Type B pancreatic cell (in vitro differentiated cells): ENCODE measurements around the gene NEO1. TPM values are rescaled to one million over a fixed set of nuclear protein-coding genes. Genes with fewer than 3 reads are reported as not detected.

ENCODE experiments used
- DNase-seq: peaks from one replicate; pipeline ENCODE4 v3.0.0; 2021; ENCODE audit warnings: mixed read lengths; ENCODE audit not compliant: unreplicated experiment; ENCODE audit errors: extremely low spot score
- H3K27ac Mint-ChIP-seq: 2 replicates; pipeline ENCODE4 v1.8.0; 2021; ENCODE audit warnings: mild to moderate bottlenecking, mixed read lengths
- H3K27me3 Mint-ChIP-seq: 2 replicates; pipeline ENCODE4 v1.8.0; 2021; ENCODE audit warnings: mixed read lengths
- H3K36me3 Mint-ChIP-seq: 2 replicates; pipeline ENCODE4 v1.8.0; 2021; ENCODE audit warnings: mixed read lengths
- H3K4me1 Mint-ChIP-seq: one replicate; pipeline ENCODE4 v1.8.0; 2021; ENCODE audit warnings: mixed read lengths; ENCODE audit not compliant: unreplicated experiment
- H3K4me3 Mint-ChIP-seq: 2 replicates; pipeline ENCODE4 v1.8.0; 2021; ENCODE audit warnings: mild to moderate bottlenecking, mixed read lengths
- H3K9me3 Mint-ChIP-seq: 2 replicates; pipeline ENCODE4 v1.8.0; 2021; ENCODE audit warnings: mixed read lengths
- total RNA-seq: library from RNA; stranded (reverse); gene quantifications from 2 replicates; pipeline ENCODE4 v1.2.1, GENCODE V29; 2021; ENCODE audit warnings: low replicate concordance
- TF ChIP-seq, protein P1 (sequence below): fragments of 200-600 bp; sonication (generic); conservative IDR thresholded peaks from 2 replicates; pipeline ENCODE4 v1.5.0; 2021; ENCODE audit warnings: antibody characterized with exemption, mild to moderate bottlenecking

The NEO1 gene
- total RNA-seq, 1 donor from 2014 or later, result 94.7 TPM

DNA sequence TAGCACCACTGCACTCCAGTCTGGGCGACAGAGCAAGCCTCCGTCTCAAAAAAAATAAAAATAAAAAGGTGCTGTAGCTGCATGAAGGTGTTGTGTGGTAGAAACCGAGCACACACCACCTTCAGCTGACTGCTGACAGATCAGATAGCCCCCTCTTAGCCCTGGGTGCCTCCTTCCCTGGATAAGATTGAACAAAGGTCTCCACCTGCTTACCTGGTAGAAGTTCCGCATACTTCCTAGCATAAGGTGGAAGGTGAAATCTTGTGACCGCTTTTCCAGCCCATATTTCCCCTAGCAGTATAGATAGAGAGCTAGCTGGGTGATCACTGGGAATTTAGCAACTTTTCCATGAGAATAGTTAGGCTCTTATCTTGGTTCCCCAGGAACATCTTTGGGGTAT, 18.7 kb upstream of the NEO1 start:
- Mint-ChIP-seq H3K27me3 (peaks cover 12% of the 10 kb centered on the region), H3K36me3 (no peaks in the 10 kb centered on the region), H3K4me1 (peaks cover 14% of the 10 kb centered on the region), H3K27ac (no peak overlapping the region), H3K4me3 (no peak overlapping the region), H3K9me3 (no peaks in the 10 kb centered on the region)
- TF ChIP-seq, protein P1, sequence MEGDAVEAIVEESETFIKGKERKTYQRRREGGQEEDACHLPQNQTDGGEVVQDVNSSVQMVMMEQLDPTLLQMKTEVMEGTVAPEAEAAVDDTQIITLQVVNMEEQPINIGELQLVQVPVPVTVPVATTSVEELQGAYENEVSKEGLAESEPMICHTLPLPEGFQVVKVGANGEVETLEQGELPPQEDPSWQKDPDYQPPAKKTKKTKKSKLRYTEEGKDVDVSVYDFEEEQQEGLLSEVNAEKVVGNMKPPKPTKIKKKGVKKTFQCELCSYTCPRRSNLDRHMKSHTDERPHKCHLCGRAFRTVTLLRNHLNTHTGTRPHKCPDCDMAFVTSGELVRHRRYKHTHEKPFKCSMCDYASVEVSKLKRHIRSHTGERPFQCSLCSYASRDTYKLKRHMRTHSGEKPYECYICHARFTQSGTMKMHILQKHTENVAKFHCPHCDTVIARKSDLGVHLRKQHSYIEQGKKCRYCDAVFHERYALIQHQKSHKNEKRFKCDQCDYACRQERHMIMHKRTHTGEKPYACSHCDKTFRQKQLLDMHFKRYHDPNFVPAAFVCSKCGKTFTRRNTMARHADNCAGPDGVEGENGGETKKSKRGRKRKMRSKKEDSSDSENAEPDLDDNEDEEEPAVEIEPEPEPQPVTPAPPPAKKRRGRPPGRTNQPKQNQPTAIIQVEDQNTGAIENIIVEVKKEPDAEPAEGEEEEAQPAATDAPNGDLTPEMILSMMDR, result no peak
- DNase-seq, result no peak

DNA sequence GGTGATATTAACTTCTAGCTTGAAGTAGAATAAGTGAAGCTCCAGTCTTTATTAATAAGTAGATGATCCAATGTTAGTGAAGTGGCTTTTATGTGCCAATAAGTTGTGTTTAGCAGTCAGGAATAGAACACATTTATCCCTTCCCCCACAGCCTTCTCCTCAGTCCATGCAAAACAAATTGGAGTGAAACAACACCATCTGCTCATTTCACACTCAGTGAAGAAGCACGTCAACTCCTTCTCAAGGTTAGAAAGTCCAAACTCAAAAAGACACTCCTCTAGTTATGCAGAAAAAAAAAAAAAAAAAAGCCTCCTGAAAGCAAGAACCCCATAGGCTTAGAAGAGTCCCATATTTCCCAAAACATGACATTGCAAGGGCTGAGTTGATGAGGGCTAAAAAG, 18.0 kb upstream of the NEO1 start:
- H3K27me3 Mint-ChIP-seq, result peaks cover 10% of the 10 kb centered on the region

DNA sequence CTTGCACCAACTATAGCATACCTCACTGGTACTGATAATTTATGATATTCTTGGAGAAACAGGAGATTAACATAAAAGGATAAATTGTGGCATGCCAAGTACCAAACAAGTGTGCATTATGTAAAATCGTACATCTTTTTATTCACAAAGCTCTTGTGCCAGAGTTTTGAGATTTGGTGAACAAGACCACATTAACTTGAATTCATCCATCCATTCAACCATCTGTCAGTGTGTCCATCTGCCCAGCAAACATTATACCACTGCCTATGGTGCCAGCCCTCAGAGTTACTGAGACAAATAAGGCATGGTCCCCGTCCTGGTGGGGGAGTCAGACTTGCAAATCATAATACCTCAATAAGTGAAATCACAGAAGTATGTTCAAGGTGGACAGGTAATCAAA, 17.0 kb upstream of the NEO1 start:
- Mint-ChIP-seq H3K4me1 (peaks cover 2% of the 10 kb centered on the region), H3K27ac (no peak overlapping the region), H3K9me3 (no peaks in the 10 kb centered on the region), H3K36me3 (no peaks in the 10 kb centered on the region), H3K4me3 (no peak overlapping the region), H3K27me3 (peaks cover 5% of the 10 kb centered on the region)
- no peak for DNase-seq
- TF ChIP-seq, protein P1, result no peak

More for the DNA sequence above, 18.0 kb upstream of the NEO1 start:
- TF ChIP-seq, protein P1, result no peak
- H3K27ac Mint-ChIP-seq, result no peak overlapping the region
- H3K36me3 Mint-ChIP-seq, result no peaks in the 10 kb centered on the region
- H3K9me3 Mint-ChIP-seq, result no peaks in the 10 kb centered on the region
- no peak overlapping the region for H3K4me3 Mint-ChIP-seq
- H3K4me1 Mint-ChIP-seq, result peaks cover 12% of the 10 kb centered on the region
- no peak for DNase-seq

DNA sequence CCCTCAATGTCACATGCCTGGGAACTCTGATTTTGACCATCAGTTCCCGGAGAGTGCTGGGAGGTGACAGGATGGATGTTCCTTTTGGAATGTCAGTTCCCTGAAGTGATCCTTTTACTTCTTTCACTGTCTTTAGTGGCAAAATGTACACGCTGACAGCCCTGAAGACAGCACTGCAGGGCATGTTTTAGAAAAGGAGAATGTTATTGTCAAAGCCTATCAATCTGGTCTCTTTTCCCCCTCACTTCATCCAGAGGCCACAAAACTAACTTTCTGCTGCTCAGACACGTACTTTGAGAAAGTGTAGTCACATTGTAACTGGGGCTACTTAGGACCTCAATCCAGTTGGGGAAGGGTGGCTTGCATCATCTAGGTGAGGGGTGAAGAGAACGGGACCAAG, 14.0 kb upstream of the NEO1 start:
- no peak overlapping the region for H3K27ac Mint-ChIP-seq
- H3K4me3 Mint-ChIP-seq, result no peak overlapping the region
- TF ChIP-seq, protein P1, result no peak
- no peak for DNase-seq
- no peaks in the 10 kb centered on the region for H3K4me1 Mint-ChIP-seq
- no peaks in the 10 kb centered on the region for H3K36me3 Mint-ChIP-seq
- H3K27me3 Mint-ChIP-seq, result peaks cover 5% of the 10 kb centered on the region
- no peaks in the 10 kb centered on the region for H3K9me3 Mint-ChIP-seq

DNA sequence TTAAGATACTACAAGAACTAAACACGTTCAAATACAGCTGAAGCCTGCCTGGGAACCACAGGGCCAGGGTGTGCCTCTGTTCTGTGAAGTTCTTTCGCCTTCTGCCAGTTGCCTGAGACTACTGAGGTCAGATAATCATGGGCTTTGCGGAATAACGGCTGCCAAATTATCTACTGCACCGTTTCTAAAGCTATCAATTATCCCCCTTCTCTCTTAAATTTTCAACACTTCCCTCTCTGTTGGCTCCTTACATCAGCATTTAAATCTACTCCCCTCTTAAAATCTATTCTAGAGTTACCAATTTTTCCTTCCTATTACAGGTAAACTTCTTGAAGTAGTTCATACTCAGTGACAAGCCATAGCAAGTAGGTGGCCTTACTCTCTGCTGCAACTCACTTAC, 6.2 kb upstream of the NEO1 start:
- Mint-ChIP-seq H3K36me3 (no peaks in the 10 kb centered on the region), H3K27ac (no peak overlapping the region), H3K9me3 (no peaks in the 10 kb centered on the region), H3K27me3 (peaks cover 3% of the 10 kb centered on the region), H3K4me1 (peaks cover 14% of the 10 kb centered on the region), H3K4me3 (no peak overlapping the region)
- DNase-seq, result no peak
- TF ChIP-seq, protein P1, result no peak

DNA sequence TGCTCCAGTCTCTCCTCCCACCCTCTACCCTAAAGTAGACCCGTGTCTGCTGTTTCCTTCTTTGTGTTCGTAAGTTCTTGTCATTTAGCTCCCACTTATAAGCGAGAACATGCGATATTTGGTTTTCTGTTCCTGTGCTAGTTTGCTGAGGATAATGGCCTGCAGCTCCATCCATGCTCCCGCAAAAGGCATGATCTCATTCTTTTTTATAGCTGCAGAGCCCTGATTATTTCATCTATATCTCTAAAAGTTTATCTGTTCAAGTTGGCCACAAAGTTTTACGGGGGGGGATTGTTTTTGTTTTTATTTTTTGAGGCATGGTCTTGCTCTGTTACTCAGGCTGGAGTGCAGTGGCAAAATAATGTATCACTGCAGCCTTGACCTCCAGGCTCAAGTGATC, 4.4 kb upstream of the NEO1 start:
- DNase-seq, result no peak
- TF ChIP-seq, protein P1, result no peak
- Mint-ChIP-seq H3K27ac (no peak overlapping the region), H3K4me3 (no peak overlapping the region), H3K4me1 (peaks cover 15% of the 10 kb centered on the region), H3K36me3 (no peaks in the 10 kb centered on the region), H3K9me3 (no peaks in the 10 kb centered on the region), H3K27me3 (peaks cover 3% of the 10 kb centered on the region)
